CD14-positive monocyte (primary cell): ENCODE measurements around the gene DLL4. TPM values are rescaled to one million over a fixed set of nuclear protein-coding genes. Genes with fewer than 3 reads are reported as not detected.
"Not testable (repeated sequence)": the region's sequence is repeated elsewhere in the genome, so short reads cannot be mapped to it uniquely, and the experiment has no call there.

Source experiments
- DNase-seq, 3 donors: peaks; one replicate each; pipeline ENCODE4 v3.0.0-alpha.2; 2011 to 2022
- H2AFZ ChIP-seq: 2 replicates; pipeline ENCODE4 v1.6.0; 2012; ENCODE audit warnings: mild to moderate bottlenecking, low read depth, low read length, inconsistent platforms; ENCODE audit not compliant: insufficient read depth, poor library complexity, severe bottlenecking
- H3K27ac ChIP-seq, 2 donors: 1 replicate in 1 of 2; 2 replicates in 1 of 2; pipeline ENCODE4 v1.5.1; 2012 to 2013; ENCODE audit warnings: low read length in 2 of 2, control low read depth in 1 of 2, inconsistent platforms in 1 of 2, low read depth in 1 of 2, mild to moderate bottlenecking in 1 of 2
- H3K27me3 ChIP-seq, 2 donors: one replicate each; pipeline versions ENCODE4 v1.6.0 to v1.6.1; 2011 to 2013; ENCODE audit warnings: low read length in 2 of 2; ENCODE audit not compliant: control insufficient read depth in 2 of 2, insufficient read depth in 2 of 2
- H3K36me3 ChIP-seq, 2 donors: replicated peaks in 1 of 2; 1 replicate in 1 of 2; 2 replicates in 1 of 2; pipeline versions ENCODE4 v1.5.1 to v1.6.1; 2012 to 2013; ENCODE audit warnings: low read length in 2 of 2, control low read depth in 1 of 2, inconsistent platforms in 1 of 2, mild to moderate bottlenecking in 1 of 2; ENCODE audit not compliant: insufficient read depth in 2 of 2, control insufficient read depth in 1 of 2
- H3K4me1 ChIP-seq, 2 donors: 1 replicate in 1 of 2; 2 replicates in 1 of 2; pipeline versions ENCODE4 v1.5.1 to v1.6.1; 2012 to 2013; ENCODE audit warnings: low read length in 2 of 2, control low read depth in 1 of 2, inconsistent platforms in 1 of 2, mild to moderate bottlenecking in 1 of 2, moderate library complexity in 1 of 2; ENCODE audit not compliant: insufficient read depth in 2 of 2, control insufficient read depth in 1 of 2
- H3K4me2 ChIP-seq: replicated peaks from 2 replicates; pipeline ENCODE3; 2012; ENCODE audit warnings: low read length, moderate library complexity, mild to moderate bottlenecking; ENCODE audit not compliant: poor library complexity, severe bottlenecking; ENCODE audit errors: extremely low read depth
- H3K4me3 ChIP-seq, 3 experiments: fragments of 200-600 bp in 1 of 3; sonication (generic) in 1 of 3; replicated peaks in 1 of 3; 1 replicate in 2 of 3; 2 replicates in 1 of 3; pipeline ENCODE4 v1.5.1; 2011 to 2013; ENCODE audit warnings: low read length in 3 of 3, mild to moderate bottlenecking in 3 of 3, control low read depth in 2 of 3, low read depth in 2 of 3, inconsistent platforms in 1 of 3, moderate library complexity in 1 of 3
- H3K79me2 ChIP-seq: 2 replicates; pipeline ENCODE4 v1.6.0; 2012; ENCODE audit warnings: mild to moderate bottlenecking, control low read depth, inconsistent platforms, low read length, moderate library complexity; ENCODE audit not compliant: insufficient read depth
- H3K9ac ChIP-seq: 2 replicates; pipeline ENCODE4 v1.6.0; 2017; ENCODE audit warnings: low read length, mild to moderate bottlenecking; ENCODE audit not compliant: insufficient read depth, poor library complexity, severe bottlenecking
- H3K9me3 ChIP-seq, 2 donors: replicated peaks in 1 of 2; 1 replicate in 1 of 2; 2 replicates in 1 of 2; pipeline versions ENCODE4 v1.5.1 to v1.6.1; 2012 to 2013; ENCODE audit warnings: low read length in 2 of 2, control low read depth in 1 of 2; ENCODE audit not compliant: control insufficient read depth in 1 of 2, insufficient read depth in 1 of 2
- H4K20me1 ChIP-seq: 2 replicates; pipeline ENCODE4 v1.6.0; 2012; ENCODE audit warnings: mild to moderate bottlenecking, low read length, control low read depth, moderate library complexity; ENCODE audit not compliant: insufficient read depth
- H3K27ac Mint-ChIP-seq, 7 donors: one replicate each; pipeline ENCODE4 v1.8.0; 2020; ENCODE audit warnings: mild to moderate bottlenecking in 7 of 7, mixed read lengths in 7 of 7, moderate library complexity in 6 of 7, inconsistent platforms in 2 of 7
- H3K27me3 Mint-ChIP-seq, 3 donors: one replicate each; pipeline ENCODE4 v1.8.0; 2021 to 2022; ENCODE audit warnings: low read depth in 3 of 3, mild to moderate bottlenecking in 3 of 3, mixed read lengths in 3 of 3, moderate library complexity in 3 of 3, inconsistent platforms in 1 of 3
- H3K36me3 Mint-ChIP-seq, 2 donors: one replicate each; pipeline ENCODE4 v1.8.0; 2020; ENCODE audit warnings: mixed read lengths in 2 of 2, inconsistent platforms in 1 of 2, mild to moderate bottlenecking in 1 of 2
- H3K4me1 Mint-ChIP-seq: one replicate; pipeline ENCODE4 v1.8.0; 2020; ENCODE audit warnings: mild to moderate bottlenecking, mixed read lengths
- H3K4me3 Mint-ChIP-seq, 2 donors: one replicate each; pipeline ENCODE4 v1.8.0; 2020; ENCODE audit warnings: mild to moderate bottlenecking in 2 of 2, mixed read lengths in 2 of 2, moderate library complexity in 1 of 2
- H3K9me3 Mint-ChIP-seq, 7 donors: one replicate each; pipeline ENCODE4 v1.8.0; 2020 to 2022; ENCODE audit warnings: mixed read lengths in 7 of 7, mild to moderate bottlenecking in 6 of 7, moderate library complexity in 6 of 7, inconsistent platforms in 2 of 7
- WGBS: methylation state at CpG from one replicate; pipeline ENCODE4 v1.1.5; 2013; ENCODE audit warnings: missing lambda C conversion rate; ENCODE audit not compliant: insufficient coverage; 5-methylcytosine and 5-hydroxymethylcytosine counted together
- intact Hi-C, 2 donors: fragments of 100-400 bp; cut with micrococcal nuclease; formaldehyde crosslinking; loops; one replicate each; pipeline versions ENCODE4 v1.15.0 to v1.15.1; 2023
- polyA plus RNA-seq, 3 donors: library from polyadenylated mRNA; depleted of rRNA in 1 of 3; unstranded in 2 of 3; stranded (reverse) in 1 of 3; fragments of 300-500 nt in 2 of 3; fragments of >200 nt in 1 of 3; fragmentation: Illumina TruSeq in 2 of 3; gene quantifications; 1 replicate in 2 of 3; 2 replicates in 1 of 3; pipeline ENCODE4 v1.2.3, GENCODE V29; 2012 to 2021
- TF ChIP-seq, protein P1 (sequence below): fragments of 200-600 bp; IDR thresholded peaks from one replicate; pipeline ENCODE4 v1.8.0; 2022; ENCODE audit warnings: antibody characterized with exemption, mild to moderate bottlenecking

The DLL4 gene
- polyA plus RNA-seq, 3 donors, result 0.07 TPM; not detected in 2

DNA sequence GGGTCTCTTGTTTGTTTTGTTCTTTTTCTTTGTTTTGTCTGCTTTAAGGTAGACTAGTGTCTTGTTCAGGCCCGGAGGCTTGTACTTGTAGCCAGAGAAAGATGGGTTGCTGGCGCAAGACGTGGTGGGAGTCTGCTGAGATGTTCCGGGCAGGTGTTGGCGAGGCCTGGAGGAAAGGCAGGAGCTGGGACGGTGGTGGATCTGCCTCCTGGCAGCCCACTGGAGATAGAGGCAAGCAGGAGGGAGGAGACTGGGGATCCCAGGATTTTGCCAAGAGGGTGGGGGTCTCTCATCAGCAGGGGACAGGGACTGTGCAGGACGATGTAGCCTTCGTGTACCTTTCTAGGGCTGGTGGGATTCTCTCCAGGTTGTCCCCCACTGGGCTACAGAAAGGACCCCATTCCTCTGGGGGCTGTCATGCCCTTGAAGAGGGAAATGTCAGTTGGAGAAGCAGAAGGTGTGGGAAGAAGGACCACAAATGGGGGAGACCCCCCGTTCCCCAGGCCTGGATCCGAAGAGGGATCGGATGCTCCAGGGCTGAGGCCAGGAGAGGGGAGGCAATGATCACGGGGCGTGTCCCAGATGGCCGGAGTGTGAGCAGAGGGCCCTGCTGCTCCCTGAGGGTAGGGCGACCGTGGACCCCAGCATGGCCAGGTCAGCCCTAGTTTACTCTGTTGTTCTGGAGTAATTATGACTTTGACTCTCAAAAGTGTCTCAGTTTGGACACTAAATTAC is 31.2 kb downstream of the DLL4 start:
- Histone ChIP-seq H2AFZ (peak overlapping the region; percentile 29), H3K4me1 (no peaks in the 10 kb centered on the region), H4K20me1 (no peaks in the 10 kb centered on the region), H3K27ac (no peak overlapping the region), H3K4me2 (no peak overlapping the region), H3K9me3 (no peaks in the 10 kb centered on the region), H3K4me3 (no peak overlapping the region), H3K27me3 (no peaks in the 10 kb centered on the region), H3K79me2 (no peaks in the 10 kb centered on the region), H3K36me3 (no peaks in the 10 kb centered on the region), H3K9ac (no peak overlapping the region)
- Mint-ChIP-seq H3K36me3 (no peaks in the 10 kb centered on the region), H3K4me3 (no peak overlapping the region), H3K27me3 (peaks cover 3 to 7% (median 5%) of the 10 kb centered on the region in 3 donors), H3K4me1 (peaks cover 7% of the 10 kb centered on the region), H3K9me3 (peaks cover 0 to 5% (median 0%) of the 10 kb centered on the region in 7 donors), H3K27ac (no peak overlapping the region)
- intact Hi-C loops, result no loop called here
- WGBS, result 94% methylated on average over 13 of the region's 16 CpGs
- TF ChIP-seq, protein P1, sequence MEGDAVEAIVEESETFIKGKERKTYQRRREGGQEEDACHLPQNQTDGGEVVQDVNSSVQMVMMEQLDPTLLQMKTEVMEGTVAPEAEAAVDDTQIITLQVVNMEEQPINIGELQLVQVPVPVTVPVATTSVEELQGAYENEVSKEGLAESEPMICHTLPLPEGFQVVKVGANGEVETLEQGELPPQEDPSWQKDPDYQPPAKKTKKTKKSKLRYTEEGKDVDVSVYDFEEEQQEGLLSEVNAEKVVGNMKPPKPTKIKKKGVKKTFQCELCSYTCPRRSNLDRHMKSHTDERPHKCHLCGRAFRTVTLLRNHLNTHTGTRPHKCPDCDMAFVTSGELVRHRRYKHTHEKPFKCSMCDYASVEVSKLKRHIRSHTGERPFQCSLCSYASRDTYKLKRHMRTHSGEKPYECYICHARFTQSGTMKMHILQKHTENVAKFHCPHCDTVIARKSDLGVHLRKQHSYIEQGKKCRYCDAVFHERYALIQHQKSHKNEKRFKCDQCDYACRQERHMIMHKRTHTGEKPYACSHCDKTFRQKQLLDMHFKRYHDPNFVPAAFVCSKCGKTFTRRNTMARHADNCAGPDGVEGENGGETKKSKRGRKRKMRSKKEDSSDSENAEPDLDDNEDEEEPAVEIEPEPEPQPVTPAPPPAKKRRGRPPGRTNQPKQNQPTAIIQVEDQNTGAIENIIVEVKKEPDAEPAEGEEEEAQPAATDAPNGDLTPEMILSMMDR, result no peak
- DNase-seq, result no peak

DNA sequence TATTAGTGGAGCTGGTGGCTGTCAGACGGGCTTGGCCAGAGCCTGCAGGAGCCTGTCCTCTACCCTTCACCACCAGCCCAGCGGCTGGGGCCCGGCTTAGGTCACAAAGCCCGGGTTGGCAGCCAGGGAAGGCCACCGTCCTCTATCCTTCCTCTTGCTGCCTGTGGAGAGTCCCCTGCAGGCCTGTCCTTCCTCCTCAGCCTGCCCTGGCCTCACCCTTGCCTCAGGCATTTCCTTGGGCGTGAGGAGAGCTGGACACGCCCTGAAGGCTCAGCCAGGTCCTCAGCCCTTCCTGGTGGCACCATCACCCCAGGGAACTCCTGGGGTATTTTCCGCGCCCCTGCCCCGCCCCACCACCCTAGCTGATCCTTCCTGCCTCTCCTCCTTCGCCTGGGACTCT is 31.8 kb downstream of the DLL4 start:
- intact Hi-C loops, result no loop called here
- DNase-seq, result no peak
- peaks cover 0 to 5% (median 0%) of the 10 kb centered on the region in 7 donors for H3K9me3 Mint-ChIP-seq
- H3K4me1 ChIP-seq, result no peaks in the 10 kb centered on the region
- no peaks in the 10 kb centered on the region for H3K79me2 ChIP-seq
- H4K20me1 ChIP-seq, result no peaks in the 10 kb centered on the region
- no peak overlapping the region for H3K4me3 ChIP-seq
- WGBS, result 85% methylated on average over 7 of the region's 11 CpGs
- peaks cover 7% of the 10 kb centered on the region for H3K4me1 Mint-ChIP-seq
- no peaks in the 10 kb centered on the region for H3K27me3 ChIP-seq
- H3K27ac ChIP-seq, result no peak overlapping the region
- H3K27me3 Mint-ChIP-seq, result peaks cover 3 to 7% (median 5%) of the 10 kb centered on the region in 3 donors
- H3K9me3 ChIP-seq, result no peaks in the 10 kb centered on the region
- TF ChIP-seq, protein P1, result no peak
- no peak overlapping the region for H2AFZ ChIP-seq
- H3K27ac Mint-ChIP-seq, result no peak overlapping the region
- H3K36me3 Mint-ChIP-seq, result no peaks in the 10 kb centered on the region
- H3K9ac ChIP-seq, result no peak overlapping the region
- no peak overlapping the region for H3K4me2 ChIP-seq
- no peak overlapping the region for H3K4me3 Mint-ChIP-seq
- no peaks in the 10 kb centered on the region for H3K36me3 ChIP-seq

DNA sequence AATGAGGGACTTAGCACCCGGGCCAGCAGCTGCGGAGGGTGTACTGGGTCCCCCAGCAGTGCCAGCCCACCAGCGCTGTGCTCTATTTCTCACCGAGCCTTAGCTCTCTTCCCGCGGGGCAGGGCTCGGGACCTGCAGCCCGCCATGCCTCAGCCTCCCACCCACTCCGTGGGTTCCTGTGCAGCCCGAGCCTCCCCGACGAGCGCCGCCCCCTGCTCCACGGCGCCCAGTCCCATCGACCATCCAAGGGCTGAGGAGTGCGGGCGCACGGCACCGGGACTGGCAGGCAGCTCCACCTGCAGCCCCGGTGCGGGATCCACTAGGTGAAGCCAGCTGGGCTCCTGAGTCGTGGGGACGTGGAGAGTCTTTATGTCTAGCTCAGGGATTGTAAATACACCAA is 32.6 kb downstream of the DLL4 start:
- H3K27ac Mint-ChIP-seq, H3K9me3 Mint-ChIP-seq, H3K36me3 ChIP-seq, H3K4me3 ChIP-seq, H3K4me3 Mint-ChIP-seq, H3K4me1 ChIP-seq, H3K27ac ChIP-seq, DNase-seq, H3K36me3 Mint-ChIP-seq, H3K79me2 ChIP-seq, H2AFZ ChIP-seq, H3K27me3 ChIP-seq, intact Hi-C loops, H3K9me3 ChIP-seq, H4K20me1 ChIP-seq, H3K4me1 Mint-ChIP-seq, H3K4me2 ChIP-seq, H3K9ac ChIP-seq, H3K27me3 Mint-ChIP-seq: not testable (repeated sequence)
- 89% methylated on average over 20 of the region's 25 CpGs for WGBS
